ENCODE results near the gene FBLL1.

FBLL1 gene

GRCh38 chr5:168528521-168529373 lies at the start of gene FBLL1:
TSS of gene FBLL1 (plus strand) at chr5:168529305. CDS start at chr5:168529505, 200 bp downstream.
- Histone ChIP-seq H3K36me3 (ENCODE audit: control insufficient read depth, insufficient read depth, low read length, severe bottlenecking) (no peaks in the 10 kb centered on the region), H3K4me3 (ENCODE audit: low read length) (peak within 1 kb of the TSS; percentile 72), H3K4me1 (ENCODE audit: control insufficient read depth, insufficient read depth, low read length) (peaks cover 3% of the 10 kb centered on the region), H3K27me3 (replicated peaks; ENCODE audit: control insufficient read depth, insufficient read depth, low read length) (peaks cover 23% of the 10 kb centered on the region), H3K9ac (ENCODE audit: low read length) (no peak within 1 kb of the TSS), H3K9me3 (ENCODE audit: control insufficient read depth, low read length) (peaks cover 5% of the 10 kb centered on the region)
- DNase-seq (ENCODE audit: low read depth), result peak; percentile 56

GRCh38 chr5:168480601-168481000 lies 48.5 kb upstream of the FBLL1 start:
- H3K4me3 ChIP-seq (ENCODE audit: low read length), result no peak overlapping the region
- no peaks in the 10 kb centered on the region for H3K36me3 ChIP-seq (ENCODE audit: control insufficient read depth, insufficient read depth, low read length, severe bottlenecking)
- no peak for DNase-seq (ENCODE audit: low read depth)
- no peak overlapping the region for H3K9ac ChIP-seq (ENCODE audit: low read length)
- no peaks in the 10 kb centered on the region for H3K9me3 ChIP-seq (ENCODE audit: control insufficient read depth, low read length)
- H3K4me1 ChIP-seq (ENCODE audit: control insufficient read depth, insufficient read depth, low read length), result peaks cover 10% of the 10 kb centered on the region
- H3K27me3 ChIP-seq (replicated peaks; ENCODE audit: control insufficient read depth, insufficient read depth, low read length), result no peaks in the 10 kb centered on the region

GRCh38 chr5:168481330-168481788 lies 47.7 kb upstream of the FBLL1 start:
- no peak overlapping the region for H3K4me3 ChIP-seq (ENCODE audit: low read length)
- no peaks in the 10 kb centered on the region for H3K27me3 ChIP-seq (replicated peaks; ENCODE audit: control insufficient read depth, insufficient read depth, low read length)
- no peaks in the 10 kb centered on the region for H3K36me3 ChIP-seq (ENCODE audit: control insufficient read depth, insufficient read depth, low read length, severe bottlenecking)
- peaks cover 10% of the 10 kb centered on the region for H3K4me1 ChIP-seq (ENCODE audit: control insufficient read depth, insufficient read depth, low read length)
- no peak for DNase-seq (ENCODE audit: low read depth)
- no peaks in the 10 kb centered on the region for H3K9me3 ChIP-seq (ENCODE audit: control insufficient read depth, low read length)
- no peak overlapping the region for H3K9ac ChIP-seq (ENCODE audit: low read length)

- H3K9me3 ChIP-seq (ENCODE audit: control insufficient read depth, low read length), result no peaks in the 10 kb centered on the region
- H3K9ac ChIP-seq (ENCODE audit: low read length), result no peak overlapping the region
- no peaks in the 10 kb centered on the region for H3K36me3 ChIP-seq (ENCODE audit: control insufficient read depth, insufficient read depth, low read length, severe bottlenecking)
- no peaks in the 10 kb centered on the region for H3K27me3 ChIP-seq (replicated peaks; ENCODE audit: control insufficient read depth, insufficient read depth, low read length)
- H3K4me3 ChIP-seq (ENCODE audit: low read length), result no peak overlapping the region
- DNase-seq (ENCODE audit: low read depth), result no peak
- peaks cover 4% of the 10 kb centered on the region for H3K4me1 ChIP-seq (ENCODE audit: control insufficient read depth, insufficient read depth, low read length)
Measured at GRCh38 chr5:168482361-168482760, 46.7 kb upstream of the FBLL1 start.

GRCh38 chr5:168486136-168486879 lies 42.8 kb upstream of the FBLL1 start, which contains the start of gene RARS1:
TSS of gene RARS1 (plus strand) at chr5:168486471. CDS start at chr5:168486499, 28 bp downstream.
- H3K9ac ChIP-seq (ENCODE audit: low read length), result peak within 1 kb of the TSS; percentile 98

DNA sequence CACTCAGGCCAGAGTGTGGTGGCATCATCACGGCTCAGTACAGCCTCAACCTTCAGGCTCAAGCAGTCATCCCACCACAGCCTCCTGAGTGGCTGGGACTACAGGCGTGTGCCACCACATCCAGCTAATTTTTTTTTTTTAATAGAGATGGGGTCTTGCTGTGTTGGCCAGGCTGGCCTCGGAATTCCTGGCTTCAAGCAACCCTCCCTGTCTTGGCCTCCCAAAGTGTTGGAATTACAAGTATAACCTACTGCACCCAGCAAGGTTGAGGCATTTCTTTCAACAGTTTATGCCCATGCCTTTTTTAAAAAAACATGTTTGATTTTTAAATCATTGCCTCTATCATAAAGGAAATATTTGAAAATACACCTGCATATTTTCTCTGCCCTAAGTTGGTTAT lies 40.0 kb upstream of the FBLL1 start:
- DNase-seq (ENCODE audit: low read depth), result no peak
- Histone ChIP-seq H3K4me3 (ENCODE audit: low read length) (no peak overlapping the region), H3K9me3 (ENCODE audit: control insufficient read depth, low read length) (no peaks in the 10 kb centered on the region), H3K4me1 (ENCODE audit: control insufficient read depth, insufficient read depth, low read length) (peaks cover 6% of the 10 kb centered on the region), H3K36me3 (ENCODE audit: control insufficient read depth, insufficient read depth, low read length, severe bottlenecking) (peaks cover 62% of the 10 kb centered on the region), H3K9ac (ENCODE audit: low read length) (no peak overlapping the region), H3K27me3 (replicated peaks; ENCODE audit: control insufficient read depth, insufficient read depth, low read length) (no peaks in the 10 kb centered on the region)

More at GRCh38 chr5:168486136-168486879, 42.8 kb upstream of the FBLL1 start, which contains the start of gene RARS1:
- Histone ChIP-seq H3K27me3 (replicated peaks; ENCODE audit: control insufficient read depth, insufficient read depth, low read length) (no peaks in the 10 kb centered on the region), H3K36me3 (ENCODE audit: control insufficient read depth, insufficient read depth, low read length, severe bottlenecking) (peaks cover 34% of the 10 kb centered on the region), H3K4me3 (ENCODE audit: low read length) (peak within 1 kb of the TSS; percentile 100), H3K4me1 (ENCODE audit: control insufficient read depth, insufficient read depth, low read length) (peaks cover 6% of the 10 kb centered on the region), H3K9me3 (ENCODE audit: control insufficient read depth, low read length) (no peaks in the 10 kb centered on the region)
- peak; percentile 98 for DNase-seq (ENCODE audit: low read depth)

DNA sequence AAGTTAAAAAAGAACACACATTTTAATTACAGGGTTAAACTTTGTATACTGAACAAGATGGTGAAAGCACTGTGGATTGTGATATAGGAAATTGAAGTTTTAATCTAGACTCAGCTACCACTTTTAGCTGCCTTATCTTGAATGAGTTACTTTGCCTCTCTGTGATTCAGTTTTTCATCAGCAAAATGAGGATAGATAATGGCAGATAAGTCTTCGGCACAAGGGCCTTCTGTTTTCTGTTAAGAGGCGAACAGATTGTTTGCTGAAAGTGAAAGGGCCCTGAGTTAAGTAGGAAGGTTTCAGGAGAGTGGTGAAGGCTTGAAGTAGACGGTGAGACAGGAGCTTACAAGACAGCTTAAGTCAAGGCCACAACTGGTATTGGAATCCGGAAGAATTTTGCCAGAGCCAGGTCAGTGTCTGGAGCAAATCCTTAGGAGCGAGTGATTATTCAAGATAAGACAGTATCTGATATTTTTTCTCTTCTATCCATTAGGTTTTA lies 35.0 kb upstream of the FBLL1 start:
- Histone ChIP-seq H3K9me3 (ENCODE audit: control insufficient read depth, low read length) (no peaks in the 10 kb centered on the region), H3K4me1 (ENCODE audit: control insufficient read depth, insufficient read depth, low read length) (no peaks in the 10 kb centered on the region), H3K4me3 (ENCODE audit: low read length) (no peak overlapping the region), H3K9ac (ENCODE audit: low read length) (no peak overlapping the region), H3K27me3 (replicated peaks; ENCODE audit: control insufficient read depth, insufficient read depth, low read length) (no peaks in the 10 kb centered on the region), H3K36me3 (ENCODE audit: control insufficient read depth, insufficient read depth, low read length, severe bottlenecking) (peaks cover 99% of the 10 kb centered on the region)
- DNase-seq (ENCODE audit: low read depth), result no peak

- Histone ChIP-seq H3K9me3 (ENCODE audit: control insufficient read depth, low read length) (no peaks in the 10 kb centered on the region), H3K36me3 (ENCODE audit: control insufficient read depth, insufficient read depth, low read length, severe bottlenecking) (peaks cover 95% of the 10 kb centered on the region), H3K4me3 (ENCODE audit: low read length) (no peak overlapping the region), H3K9ac (ENCODE audit: low read length) (no peak overlapping the region), H3K4me1 (ENCODE audit: control insufficient read depth, insufficient read depth, low read length) (no peaks in the 10 kb centered on the region), H3K27me3 (replicated peaks; ENCODE audit: control insufficient read depth, insufficient read depth, low read length) (no peaks in the 10 kb centered on the region)
- no peak for DNase-seq (ENCODE audit: low read depth)
Measured at GRCh38 chr5:168502563-168503237, 26.4 kb upstream of the FBLL1 start.

DNA sequence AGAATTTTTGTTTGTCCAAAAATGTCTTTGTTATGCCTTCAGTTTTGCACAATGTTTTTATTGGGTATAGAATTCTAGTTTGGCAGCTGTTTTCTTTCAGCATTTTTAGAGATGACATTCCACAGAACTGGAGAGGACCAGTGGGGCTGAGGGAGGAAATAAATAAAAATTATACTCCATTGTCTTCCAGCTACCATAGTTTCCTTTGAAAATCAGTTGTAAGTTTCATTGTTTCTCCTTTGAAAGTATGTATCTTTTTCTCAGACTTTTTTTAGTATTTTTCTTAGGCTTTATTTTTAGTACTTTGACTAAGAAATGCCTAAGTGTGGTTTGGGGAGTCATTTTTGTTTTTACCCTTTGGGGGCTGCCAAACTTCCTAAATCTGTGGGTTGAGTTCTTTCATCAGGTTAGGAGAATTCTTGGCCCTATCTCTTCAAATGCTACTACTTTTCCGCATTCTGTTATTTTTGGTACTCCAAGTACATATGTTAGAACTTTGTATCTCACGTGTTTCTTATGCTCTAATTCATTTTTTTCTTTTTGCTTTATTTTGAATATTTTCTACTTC lies 15.2 kb upstream of the FBLL1 start:
- Histone ChIP-seq H3K9me3 (ENCODE audit: control insufficient read depth, low read length) (peaks cover 18% of the 10 kb centered on the region), H3K9ac (ENCODE audit: low read length) (no peak overlapping the region), H3K36me3 (ENCODE audit: control insufficient read depth, insufficient read depth, low read length, severe bottlenecking) (peaks cover 100% of the 10 kb centered on the region), H3K4me1 (ENCODE audit: control insufficient read depth, insufficient read depth, low read length) (no peaks in the 10 kb centered on the region), H3K27me3 (replicated peaks; ENCODE audit: control insufficient read depth, insufficient read depth, low read length) (no peaks in the 10 kb centered on the region), H3K4me3 (ENCODE audit: low read length) (no peak overlapping the region)
- DNase-seq (ENCODE audit: low read depth), result no peak

DNA sequence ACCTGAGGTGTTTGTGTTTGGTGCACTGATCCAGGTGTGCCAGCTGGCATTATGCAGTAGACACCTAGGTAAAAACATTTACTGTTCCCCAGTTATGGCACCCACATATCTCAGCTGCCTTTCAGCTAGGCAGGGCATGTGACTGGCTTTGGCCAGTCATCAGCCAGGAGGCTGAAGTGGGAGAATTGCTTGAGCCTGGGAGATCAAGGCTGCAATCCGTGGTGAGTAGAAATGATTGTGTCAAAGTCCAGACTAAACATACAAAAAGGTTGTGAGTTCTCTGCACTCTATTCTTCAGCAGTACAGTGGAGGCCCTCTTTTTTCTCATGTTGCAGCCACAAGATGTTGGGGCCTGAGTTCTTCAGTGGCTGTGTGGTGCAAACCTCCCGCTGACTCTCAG lies 3.2 kb upstream of the FBLL1 start:
- Histone ChIP-seq H3K4me3 (ENCODE audit: low read length) (no peak overlapping the region), H3K9ac (ENCODE audit: low read length) (no peak overlapping the region), H3K27me3 (replicated peaks; ENCODE audit: control insufficient read depth, insufficient read depth, low read length) (peaks cover 15% of the 10 kb centered on the region), H3K9me3 (ENCODE audit: control insufficient read depth, low read length) (peaks cover 5% of the 10 kb centered on the region), H3K36me3 (ENCODE audit: control insufficient read depth, insufficient read depth, low read length, severe bottlenecking) (no peaks in the 10 kb centered on the region), H3K4me1 (ENCODE audit: control insufficient read depth, insufficient read depth, low read length) (peaks cover 3% of the 10 kb centered on the region)
- no peak for DNase-seq (ENCODE audit: low read depth)

All from adipocyte (in vitro differentiated cells).